ENCODE results near the gene LCOR. TPM values are rescaled to one million over a fixed set of nuclear protein-coding genes. Genes with fewer than 3 reads are reported as not detected.
A peak's percentile ranks its signal among the peaks of the same experiment; 100 is the strongest.

The LCOR gene
- total RNA-seq, 1 donor from 2014 or later = 14.8 TPM

- DNase-seq = no peak
Observed at GRCh38 chr10:96988426-96988825, 156.3 kb downstream of the LCOR start.

DNA sequence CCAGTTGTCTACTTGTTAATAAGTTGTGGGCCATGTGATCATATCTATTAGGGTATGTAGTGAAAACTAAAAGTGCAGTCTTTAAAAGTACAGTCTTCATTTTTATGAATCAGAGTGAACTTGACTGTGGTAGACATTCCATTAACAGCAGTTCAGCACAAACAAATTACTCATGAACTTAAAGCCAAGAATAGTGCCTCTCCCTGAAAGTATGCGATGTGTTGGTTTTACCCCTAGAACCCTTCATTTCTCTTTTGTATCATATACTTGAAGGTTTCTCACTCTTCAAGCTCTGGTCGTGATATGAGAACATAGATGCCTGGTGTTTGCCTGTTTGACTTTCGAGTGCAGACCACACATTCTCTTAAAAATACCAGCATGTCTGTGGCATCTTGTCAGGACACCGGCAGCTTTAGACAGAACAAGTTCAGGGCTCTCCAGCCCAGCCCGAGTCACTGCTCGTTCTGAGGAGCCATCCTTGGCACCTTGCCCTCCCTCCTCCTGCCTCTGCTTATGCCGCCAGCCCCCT, 159.3 kb downstream of the LCOR start:
- DNase-seq = no peak

- DNase-seq = no peak
Observed at GRCh38 chr10:96992721-96993120, 160.6 kb downstream of the LCOR start.

- peak; percentile 15 for DNase-seq
Observed at GRCh38 chr10:96995851-96996250, 163.8 kb downstream of the LCOR start.

DNA sequence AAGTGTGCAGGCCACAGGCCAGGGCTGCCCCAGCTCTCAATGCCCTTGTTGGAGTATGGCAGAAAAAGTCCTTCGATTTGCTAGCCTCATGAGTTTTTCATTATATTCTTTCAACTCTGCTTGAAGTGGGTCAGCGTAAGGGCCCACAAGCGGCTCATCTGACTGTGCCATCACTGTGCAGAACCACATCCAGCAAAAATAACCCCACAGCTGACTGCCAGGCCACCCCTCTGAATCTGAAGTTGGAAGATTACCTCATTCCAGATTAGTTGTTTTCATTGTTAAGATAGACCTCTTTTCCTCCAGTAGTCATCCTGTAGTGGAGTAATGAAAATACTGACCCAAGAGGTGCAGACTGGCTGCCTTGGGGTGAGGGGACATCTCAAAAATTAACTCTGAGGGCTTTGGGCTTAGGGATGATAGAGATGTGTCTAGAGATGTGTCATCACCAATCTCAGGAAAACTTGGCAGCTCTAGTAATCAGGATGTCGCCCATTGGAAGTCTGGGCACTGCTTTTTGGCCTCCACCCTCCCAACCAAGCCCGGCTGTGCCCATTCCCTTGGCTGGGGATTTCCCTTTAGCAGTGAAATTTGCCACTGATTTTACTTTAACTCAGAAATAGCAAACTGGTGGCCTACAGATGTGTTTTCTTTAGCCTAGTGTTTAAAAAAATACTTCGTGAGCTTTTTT, 164.3 kb downstream of the LCOR start:
- DNase-seq = no peak

DNA sequence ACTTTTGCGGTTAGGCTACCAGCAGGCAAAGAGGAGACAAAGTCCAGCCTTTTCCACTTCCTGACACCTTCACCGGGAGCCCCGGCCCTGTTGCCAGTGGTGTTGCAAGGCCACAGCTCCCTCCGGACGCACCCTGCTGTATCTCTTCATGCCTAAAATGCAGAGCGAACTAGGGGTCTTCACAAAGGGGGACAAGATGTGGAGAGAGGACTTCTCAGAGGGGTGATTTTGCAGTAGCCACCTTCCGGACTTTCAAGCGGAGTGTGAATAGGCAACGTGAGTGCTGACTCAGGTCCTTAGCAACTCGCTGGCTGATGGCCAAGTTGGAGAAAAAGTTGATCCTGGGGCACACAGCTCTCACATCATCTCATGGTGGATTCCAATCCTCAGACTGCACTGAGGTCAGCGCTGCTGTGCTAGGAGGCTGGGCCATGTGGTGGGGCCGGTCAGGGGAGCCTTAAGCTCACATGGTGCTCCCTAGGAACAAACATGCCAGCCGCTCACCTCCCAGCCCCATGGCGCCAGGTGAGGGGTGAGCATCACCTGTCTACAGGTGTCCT, 166.3 kb downstream of the LCOR start:
- peak; percentile 43 for DNase-seq

- no peak for DNase-seq
Observed at GRCh38 chr10:96999337-96999736, 167.2 kb downstream of the LCOR start.

DNA sequence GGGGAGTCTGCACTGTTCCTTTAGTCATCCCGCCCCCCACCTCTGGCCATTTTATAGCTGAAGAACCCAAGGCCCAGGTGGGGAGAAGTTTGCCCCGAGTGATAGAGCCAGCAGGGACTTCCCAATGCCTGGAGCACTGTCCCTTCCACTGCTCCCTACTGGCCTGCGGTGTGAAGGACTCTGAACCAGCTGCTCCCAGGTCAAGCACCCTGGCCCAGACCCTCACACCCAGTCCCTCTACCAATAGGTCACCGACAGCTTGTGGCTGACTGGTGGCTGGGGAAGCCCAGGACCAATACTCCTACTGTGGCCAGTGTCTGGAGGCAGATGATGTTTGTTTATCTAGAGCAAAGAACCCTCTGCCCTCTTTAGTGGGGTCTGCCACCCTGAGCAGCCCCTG, 167.9 kb downstream of the LCOR start:
- no peak for DNase-seq

- no peak for DNase-seq
Observed at GRCh38 chr10:97000487-97001182, 168.5 kb downstream of the LCOR start.

GRCh38 chr10:97001183-97001991, 169.3 kb downstream of the LCOR start:
- DNase-seq = no peak

DNA sequence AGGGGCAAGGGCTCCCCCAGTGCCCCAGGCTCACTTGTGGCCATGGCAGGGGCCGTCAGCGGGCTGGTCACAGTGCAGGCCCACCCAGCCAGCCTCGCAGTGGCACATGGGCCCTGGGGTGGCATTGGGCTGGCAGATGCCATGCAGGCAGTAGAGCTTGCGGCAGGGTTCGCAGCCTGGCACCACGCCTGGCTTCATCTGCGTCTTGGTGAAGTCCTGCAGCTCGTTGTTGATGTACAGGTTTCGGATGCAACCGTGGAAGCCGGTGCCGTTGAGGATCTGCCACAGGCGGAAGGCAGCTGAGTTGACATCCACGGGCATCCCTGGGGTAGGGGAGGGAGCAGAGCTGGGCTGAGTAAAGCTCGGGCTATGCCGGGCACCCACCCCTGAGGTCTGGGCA, 170.6 kb downstream of the LCOR start:
- DNase-seq = no peak

DNA sequence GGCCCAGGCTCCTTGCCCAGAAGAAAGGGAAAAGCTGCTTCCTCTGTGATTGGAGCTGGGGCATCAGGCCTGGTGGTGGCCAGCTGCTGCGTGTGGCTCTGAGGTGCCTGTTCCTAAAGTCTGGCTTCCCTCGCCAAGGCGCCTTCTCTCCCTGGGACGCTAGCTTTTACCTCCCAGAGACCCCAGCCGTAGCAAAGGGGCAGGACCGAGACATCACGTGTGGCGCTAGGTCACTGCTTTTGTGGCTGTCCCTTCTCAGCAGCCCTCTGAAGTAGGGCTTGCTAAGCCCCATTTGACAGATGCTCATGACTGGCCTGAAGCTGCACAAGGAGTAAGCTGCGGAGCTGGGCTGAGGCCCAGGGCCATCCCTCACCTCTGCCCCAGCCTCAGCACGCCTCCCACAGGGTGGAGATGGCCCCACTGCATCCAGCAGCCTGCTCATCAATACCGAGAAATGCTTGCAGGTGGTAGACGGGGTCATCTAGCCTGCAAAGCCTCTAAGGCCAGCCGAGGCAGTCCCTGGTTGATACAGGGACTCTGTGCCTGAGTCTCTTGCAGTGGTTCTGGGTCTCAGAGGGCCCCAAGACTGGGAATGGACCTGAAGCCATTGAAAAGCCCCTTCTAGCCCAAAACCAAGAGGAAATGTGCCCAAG, 171.2 kb downstream of the LCOR start:
- DNase-seq = no peak

GRCh38 chr10:97003804-97004201, 171.7 kb downstream of the LCOR start:
- no peak for DNase-seq

DNA sequence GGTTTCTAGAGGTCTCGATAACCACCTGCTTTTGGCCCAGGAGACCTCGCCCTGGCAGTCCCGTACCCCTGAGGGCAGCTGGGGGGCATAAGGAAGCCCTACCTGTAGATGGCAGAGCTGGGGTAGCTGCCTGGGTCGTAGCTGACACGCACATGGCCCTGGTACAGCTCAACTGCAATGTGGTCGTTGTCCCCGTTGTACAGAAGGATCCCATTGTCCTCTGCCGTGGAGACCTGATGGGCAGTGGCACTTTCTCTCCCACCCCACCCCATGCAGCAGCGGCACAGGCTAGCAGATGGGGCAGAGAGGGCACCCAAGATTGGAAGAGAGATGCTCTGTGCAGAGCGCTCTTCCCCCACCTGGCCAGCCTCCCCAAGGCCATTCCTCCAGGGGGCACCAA, 172.5 kb downstream of the LCOR start:
- DNase-seq = no peak

DNA sequence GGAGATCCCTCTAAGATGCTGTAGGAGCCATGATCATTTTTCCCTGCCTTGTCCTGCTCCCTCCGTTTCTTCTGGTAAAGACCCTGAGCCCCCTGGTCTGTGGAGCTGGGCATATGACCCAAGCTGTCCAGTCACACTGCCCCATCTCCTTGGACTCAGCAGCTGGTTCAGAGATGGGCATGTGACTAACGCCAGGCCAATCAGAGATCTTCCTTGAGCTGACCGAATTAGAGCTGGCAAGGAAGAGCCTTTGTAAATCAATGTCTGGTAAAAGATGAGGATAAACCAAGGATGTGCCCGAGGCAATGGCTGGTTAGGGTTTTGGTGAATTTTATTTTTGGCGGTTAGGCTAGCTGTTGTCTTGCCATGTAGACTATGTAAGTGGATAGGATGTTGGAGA, 173.3 kb downstream of the LCOR start:
- DNase-seq = no peak

DNA sequence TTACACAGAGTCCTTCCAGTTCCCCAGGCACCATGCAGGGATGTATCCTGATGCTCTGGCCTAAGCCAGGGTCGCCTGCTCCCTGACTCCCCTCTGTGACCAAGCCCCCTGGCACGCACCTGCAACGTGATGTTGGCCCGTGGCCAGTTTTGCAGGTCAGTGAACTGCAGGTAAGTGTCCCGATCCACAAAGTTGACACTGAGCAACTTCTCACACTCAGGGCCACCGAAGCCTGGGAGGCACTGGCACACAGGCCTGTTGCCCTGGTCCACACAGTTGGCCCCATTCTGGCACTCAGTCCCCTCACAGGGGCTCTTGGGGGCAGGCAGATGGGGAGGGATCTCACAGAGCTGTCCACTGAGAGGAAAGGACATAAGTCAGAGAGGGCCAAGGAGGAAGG, 174.3 kb downstream of the LCOR start:
- no peak for DNase-seq

DNA sequence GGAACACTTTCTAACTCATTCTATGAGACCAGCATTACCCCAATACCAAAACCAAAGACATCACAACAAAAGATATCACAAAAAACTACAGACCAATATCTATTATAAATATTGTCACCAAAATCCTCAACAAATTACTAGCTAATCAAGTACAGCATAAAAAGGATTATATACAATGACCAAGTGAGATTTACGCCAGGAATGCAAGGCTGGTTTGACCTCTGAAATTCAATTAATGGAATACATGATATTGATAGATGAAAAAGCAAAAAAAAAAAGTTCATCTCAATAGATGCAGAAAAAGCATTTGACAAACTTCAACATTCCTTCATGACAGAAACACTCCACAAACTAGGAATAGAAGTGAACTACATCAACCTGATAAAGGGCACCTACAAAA, 175.3 kb downstream of the LCOR start:
- peak; percentile 7 for DNase-seq

DNA sequence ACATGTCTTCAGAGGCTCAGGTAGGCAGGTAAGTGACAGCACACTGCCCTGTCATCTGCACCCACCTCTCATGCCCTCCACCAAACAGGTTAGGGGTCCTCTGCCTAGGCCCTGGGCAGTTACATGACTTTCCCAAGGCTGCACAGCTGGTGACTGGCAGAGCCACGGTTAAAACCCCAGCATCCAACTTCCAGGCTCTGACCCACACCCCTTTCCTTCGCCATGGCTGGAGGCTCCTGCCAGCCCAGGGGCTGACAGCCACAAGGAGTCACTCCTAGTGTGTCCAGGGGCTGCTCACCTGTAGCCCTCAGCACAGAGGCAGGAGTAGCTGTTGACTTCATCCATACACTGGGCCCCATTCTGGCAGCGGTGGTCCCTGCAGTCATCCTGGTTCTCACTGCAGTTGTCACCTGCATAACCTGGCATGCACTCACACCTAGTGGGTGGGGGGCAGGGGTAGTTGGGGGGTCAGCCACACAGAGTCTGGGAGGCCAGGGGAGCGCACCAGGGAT, 178.7 kb downstream of the LCOR start:
- DNase-seq = no peak

GRCh38 chr10:97011397-97011796, 179.3 kb downstream of the LCOR start:
- no peak for DNase-seq

GRCh38 chr10:97012470-97012869, 180.4 kb downstream of the LCOR start:
- no peak for DNase-seq

DNA sequence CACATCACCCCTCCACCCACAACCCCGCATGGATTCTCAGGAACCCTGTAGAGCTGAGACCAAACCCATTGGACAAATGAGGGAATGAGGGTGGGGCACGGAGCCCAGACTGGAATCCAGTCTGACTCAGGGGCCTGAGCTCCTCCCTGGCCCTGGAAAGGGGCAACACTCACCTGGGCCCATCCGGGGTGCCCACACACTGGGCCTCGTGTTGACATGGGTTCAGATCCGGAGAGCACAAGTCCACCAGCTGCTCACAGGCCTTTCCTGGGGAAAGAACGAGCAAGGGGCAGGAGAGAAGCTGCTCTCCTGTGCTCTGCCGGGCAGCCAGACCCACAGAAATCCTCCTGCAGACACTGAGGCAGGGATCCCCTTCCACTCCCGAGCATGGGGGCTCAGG, 181.5 kb downstream of the LCOR start:
- DNase-seq = no peak

DNA sequence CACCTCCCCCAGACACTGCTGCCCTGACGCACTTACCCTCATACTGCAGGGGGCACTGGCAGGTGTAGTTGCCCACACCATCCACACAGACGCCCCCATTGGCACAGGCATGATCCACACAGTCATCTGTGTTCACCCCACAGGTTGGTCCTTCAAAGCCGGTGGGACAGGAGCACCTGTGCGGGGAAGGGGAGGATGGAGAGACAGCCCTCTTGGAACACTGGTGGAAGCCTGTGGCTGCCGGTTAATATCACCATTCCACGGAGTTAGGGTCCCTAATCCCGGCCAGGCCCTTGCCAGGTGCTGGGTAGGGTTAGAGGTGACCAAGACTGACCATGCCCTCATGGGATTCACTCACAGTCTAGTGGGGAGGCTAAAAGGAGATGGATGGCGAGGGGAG, 181.9 kb downstream of the LCOR start:
- no peak for DNase-seq
